DOHH2 (cell line): ENCODE measurements around the gene CILP.

Experiments used
- CTCF ChIP-seq: fragments of 200-600 bp; sonication (generic); IDR thresholded peaks from one replicate; pipeline ENCODE4 v1.5.1; 2014; ENCODE audit warnings: antibody characterized with exemption, mild to moderate bottlenecking, low read depth, low read length; ENCODE audit not compliant: poor library complexity, severe bottlenecking
- EZH2phosphoT487 ChIP-seq: fragments of 200-600 bp; sonication (generic); IDR thresholded peaks from 2 replicates; pipeline ENCODE4 v1.6.1; 2017; ENCODE audit warnings: borderline replicate concordance, mild to moderate bottlenecking, antibody characterized with exemption, low read length, moderate library complexity, mixed read lengths

GRCh38 chr15:65176056-65176455 is 35.2 kb downstream of the CILP start:
- no peak for TF ChIP-seq CTCF
- TF ChIP-seq EZH2phosphoT487, result no peak
